Measurements from ENCODE around the gene CERKL.

CERKL gene

GRCh38 chr2:181621779-181622490 lies 35.0 kb downstream of the CERKL start:
- Histone ChIP-seq H3K27ac (ENCODE audit: poor library complexity, severe bottlenecking) (no peak overlapping the region), H3K36me3 (ENCODE audit: low read depth) (no peaks in the 10 kb centered on the region), H3K9me3 (ENCODE audit: severe bottlenecking) (no peaks in the 10 kb centered on the region), H3K4me1 (ENCODE audit: insufficient read depth, poor library complexity, severe bottlenecking) (no peaks in the 10 kb centered on the region), H3K4me3 (ENCODE audit: severe bottlenecking) (no peak overlapping the region), H3K27me3 (ENCODE audit: insufficient read depth, poor library complexity, severe bottlenecking) (no peaks in the 10 kb centered on the region)
- ATAC-seq (ENCODE audit: low read depth) (no peak), DNase-seq (ENCODE audit: low spot score) (no peak)
- no peak for TF ChIP-seq CTCF (IDR thresholded peaks at IDR 0.05; ENCODE audit: poor library complexity, severe bottlenecking)

GRCh38 chr2:181619516-181619915 lies 37.4 kb downstream of the CERKL start:
- H3K27ac ChIP-seq (ENCODE audit: poor library complexity, severe bottlenecking), result no peak overlapping the region
- no peaks in the 10 kb centered on the region for H3K27me3 ChIP-seq (ENCODE audit: insufficient read depth, poor library complexity, severe bottlenecking)
- TF ChIP-seq CTCF (IDR thresholded peaks at IDR 0.05; ENCODE audit: poor library complexity, severe bottlenecking), result no peak
- no peaks in the 10 kb centered on the region for H3K4me1 ChIP-seq (ENCODE audit: insufficient read depth, poor library complexity, severe bottlenecking)
- ATAC-seq (ENCODE audit: low read depth) (no peak), DNase-seq (ENCODE audit: low spot score) (no peak)
- no peaks in the 10 kb centered on the region for H3K9me3 ChIP-seq (ENCODE audit: severe bottlenecking)
- no peaks in the 10 kb centered on the region for H3K36me3 ChIP-seq (ENCODE audit: low read depth)
- no peak overlapping the region for H3K4me3 ChIP-seq (ENCODE audit: severe bottlenecking)

- peaks cover 4% of the 10 kb centered on the region for H3K27me3 ChIP-seq (ENCODE audit: insufficient read depth, poor library complexity, severe bottlenecking)
- H3K36me3 ChIP-seq (ENCODE audit: low read depth), result no peaks in the 10 kb centered on the region
- ATAC-seq (ENCODE audit: low read depth) (no peak), DNase-seq (ENCODE audit: low spot score) (no peak)
- H3K4me3 ChIP-seq (ENCODE audit: severe bottlenecking), result no peak overlapping the region
- H3K27ac ChIP-seq (ENCODE audit: poor library complexity, severe bottlenecking), result no peak overlapping the region
- no peak for TF ChIP-seq CTCF (IDR thresholded peaks at IDR 0.05; ENCODE audit: poor library complexity, severe bottlenecking)
- H3K9me3 ChIP-seq (ENCODE audit: severe bottlenecking), result no peaks in the 10 kb centered on the region
- no peaks in the 10 kb centered on the region for H3K4me1 ChIP-seq (ENCODE audit: insufficient read depth, poor library complexity, severe bottlenecking)
Observed at GRCh38 chr2:181616715-181617114, 40.2 kb downstream of the CERKL start.

GRCh38 chr2:181614874-181615638 lies 41.8 kb downstream of the CERKL start:
- ATAC-seq (ENCODE audit: low read depth) (no peak), DNase-seq (ENCODE audit: low spot score) (no peak)
- no peaks in the 10 kb centered on the region for H3K9me3 ChIP-seq (ENCODE audit: severe bottlenecking)
- no peaks in the 10 kb centered on the region for H3K4me1 ChIP-seq (ENCODE audit: insufficient read depth, poor library complexity, severe bottlenecking)
- H3K36me3 ChIP-seq (ENCODE audit: low read depth), result no peaks in the 10 kb centered on the region
- no peak for TF ChIP-seq CTCF (IDR thresholded peaks at IDR 0.05; ENCODE audit: poor library complexity, severe bottlenecking)
- H3K4me3 ChIP-seq (ENCODE audit: severe bottlenecking), result no peak overlapping the region
- peaks cover 4% of the 10 kb centered on the region for H3K27me3 ChIP-seq (ENCODE audit: insufficient read depth, poor library complexity, severe bottlenecking)
- H3K27ac ChIP-seq (ENCODE audit: poor library complexity, severe bottlenecking), result no peak overlapping the region

GRCh38 chr2:181613241-181613640 lies 43.7 kb downstream of the CERKL start:
- DNase-seq (ENCODE audit: low spot score) (no peak), ATAC-seq (ENCODE audit: low read depth) (no peak)
- no peaks in the 10 kb centered on the region for H3K4me1 ChIP-seq (ENCODE audit: insufficient read depth, poor library complexity, severe bottlenecking)
- peaks cover 4% of the 10 kb centered on the region for H3K27me3 ChIP-seq (ENCODE audit: insufficient read depth, poor library complexity, severe bottlenecking)
- TF ChIP-seq CTCF (IDR thresholded peaks at IDR 0.05; ENCODE audit: poor library complexity, severe bottlenecking), result no peak
- H3K4me3 ChIP-seq (ENCODE audit: severe bottlenecking), result no peak overlapping the region
- H3K36me3 ChIP-seq (ENCODE audit: low read depth), result no peaks in the 10 kb centered on the region
- H3K27ac ChIP-seq (ENCODE audit: poor library complexity, severe bottlenecking), result no peak overlapping the region
- no peaks in the 10 kb centered on the region for H3K9me3 ChIP-seq (ENCODE audit: severe bottlenecking)
